HUES6 (cell line): ENCODE measurements around the gene SCRN1.
"Not testable (repeated sequence)": the region's sequence is repeated elsewhere in the genome, so short reads cannot be mapped to it uniquely, and the experiment has no call there.

Experiments used
- H3K27ac ChIP-seq: 2 replicates; pipeline ENCODE4 v1.7.0; 2013; ENCODE audit warnings: low read depth, mild to moderate bottlenecking, low read length, inconsistent platforms
- H3K27me3 ChIP-seq: 2 replicates; pipeline ENCODE4 v1.6.1; 2013; ENCODE audit warnings: low read length; ENCODE audit not compliant: control insufficient read depth, insufficient read depth
- H3K36me3 ChIP-seq: 2 replicates; pipeline ENCODE4 v1.6.1; 2013; ENCODE audit warnings: low read length; ENCODE audit not compliant: control insufficient read depth, insufficient read depth
- H3K4me1 ChIP-seq: 2 replicates; pipeline ENCODE4 v1.6.1; 2013; ENCODE audit warnings: low read length; ENCODE audit not compliant: control insufficient read depth, insufficient read depth
- H3K4me3 ChIP-seq: 2 replicates; pipeline ENCODE4 v1.5.1; 2013; ENCODE audit warnings: low read depth, low read length
- H3K9ac ChIP-seq: one replicate; pipeline ENCODE4 v1.6.1; 2013; ENCODE audit warnings: mild to moderate bottlenecking, low read length
- H3K9me3 ChIP-seq: 2 replicates; pipeline ENCODE4 v1.6.1; 2013; ENCODE audit warnings: low read depth, low read length; ENCODE audit not compliant: control insufficient read depth, insufficient read depth

The SCRN1 gene

DNA sequence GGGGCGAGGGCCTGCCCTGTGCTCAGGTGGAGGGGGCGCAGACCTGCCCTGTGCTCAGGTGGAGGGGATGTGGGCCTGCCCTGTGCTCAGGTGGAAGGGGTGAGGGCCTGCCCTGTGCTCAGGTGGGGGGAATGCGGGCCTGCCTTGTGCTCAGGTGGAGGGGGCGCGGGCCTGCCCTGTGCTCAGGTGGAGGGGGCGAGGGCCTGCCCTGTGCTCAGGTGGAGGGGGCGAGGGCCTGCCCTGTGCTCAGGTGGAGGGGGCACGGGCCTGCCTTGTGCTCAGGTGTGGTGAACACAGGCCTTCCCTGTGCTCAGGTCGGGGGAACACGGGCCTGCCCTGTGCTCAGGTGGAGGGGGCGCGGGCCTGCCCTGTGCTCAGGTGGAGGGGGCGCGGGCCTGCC is 98.8 kb downstream of the SCRN1 start:
- H3K9me3 ChIP-seq, H3K4me1 ChIP-seq, H3K4me3 ChIP-seq, H3K9ac ChIP-seq, H3K27ac ChIP-seq, H3K27me3 ChIP-seq: not testable (repeated sequence)
- H3K36me3 ChIP-seq, result peaks cover 26% of the 10 kb centered on the region; the same call in 1 of the 2 replicates

- Histone ChIP-seq H3K36me3 (peaks cover 23% of the 10 kb centered on the region; the same call in 1 of the 2 replicates), H3K4me1 (no peaks in the 10 kb centered on the region), H3K9ac (no peak overlapping the region), H3K27me3 (no peaks in the 10 kb centered on the region), H3K9me3 (no peaks in the 10 kb centered on the region), H3K4me3 (no peak overlapping the region), H3K27ac (no peak overlapping the region)
Observed at GRCh38 chr7:29890251-29890650, 99.3 kb downstream of the SCRN1 start.

- H3K9ac ChIP-seq, result no peak overlapping the region
- no peaks in the 10 kb centered on the region for H3K9me3 ChIP-seq
- H3K36me3 ChIP-seq, result peaks cover 23% of the 10 kb centered on the region; the same call in 1 of the 2 replicates
- H3K27me3 ChIP-seq, result no peaks in the 10 kb centered on the region
- no peak overlapping the region for H3K27ac ChIP-seq
- no peak overlapping the region for H3K4me3 ChIP-seq
- no peaks in the 10 kb centered on the region for H3K4me1 ChIP-seq
Observed at GRCh38 chr7:29889288-29889687, 100.3 kb downstream of the SCRN1 start.

GRCh38 chr7:29888006-29888405 is 101.6 kb downstream of the SCRN1 start:
- H3K27ac ChIP-seq, result no peak overlapping the region
- peaks cover 6% of the 10 kb centered on the region; the same call in 1 of the 2 replicates for H3K27me3 ChIP-seq
- H3K4me3 ChIP-seq, result no peak overlapping the region
- H3K9ac ChIP-seq, result no peak overlapping the region
- peaks cover 23% of the 10 kb centered on the region; the same call in 1 of the 2 replicates for H3K36me3 ChIP-seq
- H3K4me1 ChIP-seq, result peaks cover 7% of the 10 kb centered on the region
- H3K9me3 ChIP-seq, result no peaks in the 10 kb centered on the region

GRCh38 chr7:29886827-29887226 is 102.8 kb downstream of the SCRN1 start:
- no peak overlapping the region for H3K4me3 ChIP-seq
- peaks cover 15% of the 10 kb centered on the region; the same call in 1 of the 2 replicates for H3K36me3 ChIP-seq
- no peaks in the 10 kb centered on the region for H3K9me3 ChIP-seq
- H3K9ac ChIP-seq, result no peak overlapping the region
- H3K27ac ChIP-seq, result no peak overlapping the region
- peaks cover 7% of the 10 kb centered on the region; the same call in 1 of the 2 replicates for H3K27me3 ChIP-seq
- H3K4me1 ChIP-seq, result peaks cover 18% of the 10 kb centered on the region

GRCh38 chr7:29885626-29886025 is 104.0 kb downstream of the SCRN1 start:
- peaks cover 15% of the 10 kb centered on the region; the same call in 1 of the 2 replicates for H3K36me3 ChIP-seq
- H3K4me3 ChIP-seq, result no peak overlapping the region

GRCh38 chr7:29884399-29885272 is 105.0 kb downstream of the SCRN1 start:
- peak overlapping the region; percentile 54 for H3K4me3 ChIP-seq
- no peak overlapping the region for H3K9ac ChIP-seq
- H3K27me3 ChIP-seq, result peaks cover 7% of the 10 kb centered on the region; the same call in 1 of the 2 replicates
- no peaks in the 10 kb centered on the region for H3K9me3 ChIP-seq
- H3K36me3 ChIP-seq, result peaks cover 7% of the 10 kb centered on the region; the same call in 1 of the 2 replicates
- peaks cover 18% of the 10 kb centered on the region for H3K4me1 ChIP-seq
- no peak overlapping the region for H3K27ac ChIP-seq

More at GRCh38 chr7:29885626-29886025, 104.0 kb downstream of the SCRN1 start:
- Histone ChIP-seq H3K9me3 (no peaks in the 10 kb centered on the region), H3K27ac (no peak overlapping the region), H3K27me3 (peaks cover 7% of the 10 kb centered on the region; the same call in 1 of the 2 replicates), H3K4me1 (peaks cover 18% of the 10 kb centered on the region), H3K9ac (no peak overlapping the region)

- H3K4me1 ChIP-seq, result peaks cover 18% of the 10 kb centered on the region
- peaks cover 7% of the 10 kb centered on the region; the same call in 1 of the 2 replicates for H3K27me3 ChIP-seq
- no peak overlapping the region for H3K27ac ChIP-seq
- H3K9ac ChIP-seq, result no peak overlapping the region
- no peaks in the 10 kb centered on the region for H3K9me3 ChIP-seq
- H3K4me3 ChIP-seq, result peak overlapping the region; percentile 55
- H3K36me3 ChIP-seq, result no peaks in the 10 kb centered on the region
Observed at GRCh38 chr7:29883462-29884398, 105.9 kb downstream of the SCRN1 start.

GRCh38 chr7:29882481-29882880 is 107.1 kb downstream of the SCRN1 start:
- H3K27ac ChIP-seq, result no peak overlapping the region
- no peak overlapping the region for H3K4me3 ChIP-seq
- no peaks in the 10 kb centered on the region for H3K36me3 ChIP-seq
- peaks cover 18% of the 10 kb centered on the region for H3K4me1 ChIP-seq
- H3K9ac ChIP-seq, result no peak overlapping the region
- no peaks in the 10 kb centered on the region for H3K9me3 ChIP-seq
- H3K27me3 ChIP-seq, result peaks cover 7% of the 10 kb centered on the region; the same call in 1 of the 2 replicates

DNA sequence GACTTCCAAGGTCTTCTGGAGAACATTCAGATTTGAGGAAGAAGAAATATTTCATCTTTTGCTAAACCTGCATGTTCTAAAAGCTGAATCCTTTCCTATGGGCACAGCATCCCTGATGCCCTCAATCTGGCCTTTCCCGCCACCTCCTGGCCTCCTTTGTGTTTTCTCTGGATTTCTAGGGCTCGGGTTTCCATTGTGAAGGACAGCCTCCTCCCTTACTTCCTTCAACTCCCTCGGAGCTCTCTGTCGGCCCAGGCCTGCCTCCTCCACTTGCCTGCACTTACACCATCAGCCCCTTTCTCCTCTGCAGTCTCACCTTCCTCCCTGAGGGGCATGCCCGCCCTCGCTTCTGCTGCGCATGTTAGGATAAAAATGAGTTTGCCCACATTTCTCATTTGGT is 107.9 kb downstream of the SCRN1 start:
- Histone ChIP-seq H3K9me3 (no peaks in the 10 kb centered on the region), H3K27ac (no peak overlapping the region), H3K9ac (no peak overlapping the region), H3K4me1 (peaks cover 18% of the 10 kb centered on the region), H3K27me3 (peaks cover 7% of the 10 kb centered on the region; the same call in 1 of the 2 replicates), H3K4me3 (no peak overlapping the region), H3K36me3 (no peaks in the 10 kb centered on the region)
